GM12892 (cell line): Measurements from ENCODE around the gene DGKI.

ENCODE experiments used
- POLR2A ChIP-seq: IDR thresholded peaks from 2 replicates; pipeline ENCODE4 v1.6.1; 2011; ENCODE audit warnings: low read depth, low read length, control low read depth
- POLR2AphosphoS5 ChIP-seq: IDR thresholded peaks from 2 replicates; pipeline ENCODE4 v1.6.1; 2011; ENCODE audit warnings: low read depth, low read length, control low read depth
- TAF1 ChIP-seq: IDR thresholded peaks from 2 replicates; pipeline ENCODE4 v1.6.1; 2011; ENCODE audit warnings: low read depth, mild to moderate bottlenecking, control low read depth, low read length, borderline replicate concordance

GRCh38 chr7:137728426-137728825 lies 118.3 kb downstream of the DGKI start:
- TF ChIP-seq POLR2AphosphoS5: no peak
- TF ChIP-seq TAF1: no peak
- TF ChIP-seq POLR2A: no peak
